HepG2 (cell line): ENCODE data around the gene ZSCAN26. TPM values are rescaled to one million over a fixed set of nuclear protein-coding genes. Genes with fewer than 3 reads are reported as not detected.
A peak's percentile ranks its signal among the peaks of the same experiment; 100 is the strongest.

ENCODE experiments used
- ATAD3A ChIP-seq: sonication (generic); formaldehyde crosslinking; IDR thresholded peaks from 2 replicates; pipeline ENCODE4 v1.4.0; 2020; ENCODE audit warnings: missing genetic modification reagents
- ATF5 ChIP-seq: sonication (generic); formaldehyde crosslinking; IDR thresholded peaks from 2 replicates; pipeline ENCODE4 v1.4.0; 2020; ENCODE audit warnings: mild to moderate bottlenecking, low read depth, missing genetic modification reagents
- EP300 ChIP-seq, 3 experiments: sonication (generic) in 1 of 3; formaldehyde crosslinking in 1 of 3; IDR thresholded peaks; 2 replicates each; pipeline versions ENCODE4 v1.5.1 to v1.6.1; 2011 to 2020; ENCODE audit warnings: low read depth in 2 of 3, low read length in 2 of 3, borderline replicate concordance in 1 of 3, improper control_type of control experiment in 1 of 3, mild to moderate bottlenecking in 1 of 3, missing genetic modification reagents in 1 of 3, moderate library complexity in 1 of 3
- FOSL2 ChIP-seq: sonication (generic); formaldehyde crosslinking; IDR thresholded peaks from 2 replicates; pipeline ENCODE4 v1.4.0; 2020; ENCODE audit warnings: missing genetic modification reagents
- KDM1A ChIP-seq: IDR thresholded peaks from 2 replicates; pipeline ENCODE4 v1.6.1; 2016; ENCODE audit warnings: missing compliant biosample characterization
- LBX2 ChIP-seq: sonication (generic); formaldehyde crosslinking; IDR thresholded peaks from 2 replicates; pipeline ENCODE4 v1.5.0; 2020; ENCODE audit warnings: missing genetic modification reagents, mild to moderate bottlenecking, borderline replicate concordance
- PPARG ChIP-seq: conservative IDR thresholded peaks from 2 replicates; pipeline ENCODE4 v1.6.1; 2016; ENCODE audit warnings: missing biosample characterization, missing genetic modification reagents
- SIX4 ChIP-seq: sonication (generic); formaldehyde crosslinking; IDR thresholded peaks from 2 replicates; pipeline ENCODE4 v1.4.0; 2020; ENCODE audit warnings: missing genetic modification reagents
- SOX6 ChIP-seq, 2 experiments: fragments of 450-650 bp in 1 of 2; sonication (generic) in 1 of 2; formaldehyde crosslinking in 1 of 2; IDR thresholded peaks; 2 replicates each; pipeline versions ENCODE4 v1.4.0 to v1.6.1; 2017 to 2020; ENCODE audit warnings: antibody characterized with exemption in 1 of 2, mild to moderate bottlenecking in 1 of 2, missing genetic modification reagents in 1 of 2
- ZNF780A ChIP-seq: sonication (generic); formaldehyde crosslinking; IDR thresholded peaks from 2 replicates; pipeline ENCODE4 v1.8.0; 2022; ENCODE audit warnings: mild to moderate bottlenecking, missing genetic modification reagents, moderate library complexity
- ZNF878 ChIP-seq: sonication (generic); formaldehyde crosslinking; IDR thresholded peaks from 2 replicates; pipeline ENCODE4 v1.8.1; 2023; ENCODE audit warnings: mild to moderate bottlenecking, missing genetic modification reagents, moderate library complexity
- ZXDC ChIP-seq: sonication (generic); formaldehyde crosslinking; IDR thresholded peaks from 2 replicates; pipeline ENCODE4 v1.5.0; 2020; ENCODE audit warnings: mild to moderate bottlenecking, missing genetic modification reagents
- polyA plus RNA-seq, 8 experiments: library from polyadenylated mRNA; depleted of rRNA in 3 of 8; stranded (reverse) in 7 of 8; unstranded in 1 of 8; fragments of >200 nt; fragmentation: Illumina TruSeq in 4 of 8; extraction: Trizol in 4 of 8; gene quantifications; 2 replicates each; pipeline versions ENCODE4 v1.2.1 to v1.2.3, GENCODE V29; 2011 to 2016; ENCODE audit warnings: low read depth in 4 of 8, missing spikeins in 1 of 8, mixed read lengths in 1 of 8; ENCODE audit not compliant: insufficient read depth in 1 of 8
- total RNA-seq, 5 experiments: library from RNA; depleted of rRNA; stranded (reverse); fragments of >200 nt; fragmentation: Illumina TruSeq; extraction: Trizol; gene quantifications; 2 replicates each; pipeline ENCODE4 v1.2.3, GENCODE V29; 2016; ENCODE audit warnings: low read depth in 1 of 5
- TF ChIP-seq, protein P1 (sequence below), 2 experiments: fragments of 450-650 bp in 1 of 2; sonication (generic) in 1 of 2; formaldehyde crosslinking; IDR thresholded peaks; 2 replicates each; pipeline versions ENCODE4 v1.5.0 to v1.8.0; 2020 to 2022; ENCODE audit warnings: mild to moderate bottlenecking in 1 of 2, missing genetic modification reagents in 1 of 2
- TF ChIP-seq, protein P2 (sequence below): sonication (generic); formaldehyde crosslinking; IDR thresholded peaks from 2 replicates; pipeline ENCODE4 v1.8.1; 2022; ENCODE audit warnings: low read depth, mild to moderate bottlenecking, missing genetic modification reagents

ZSCAN26 gene
- total and polyA plus RNA-seq, 2 of the 13 experiments (the other 11 are each of a cell fraction or from before 2014, with no cell fraction given): 12.0 to 15.6 TPM

GRCh38 chr6:28322661-28323060, 55.7 kb downstream of the ZSCAN26 start (continued):
- TF ChIP-seq, protein P1, sequence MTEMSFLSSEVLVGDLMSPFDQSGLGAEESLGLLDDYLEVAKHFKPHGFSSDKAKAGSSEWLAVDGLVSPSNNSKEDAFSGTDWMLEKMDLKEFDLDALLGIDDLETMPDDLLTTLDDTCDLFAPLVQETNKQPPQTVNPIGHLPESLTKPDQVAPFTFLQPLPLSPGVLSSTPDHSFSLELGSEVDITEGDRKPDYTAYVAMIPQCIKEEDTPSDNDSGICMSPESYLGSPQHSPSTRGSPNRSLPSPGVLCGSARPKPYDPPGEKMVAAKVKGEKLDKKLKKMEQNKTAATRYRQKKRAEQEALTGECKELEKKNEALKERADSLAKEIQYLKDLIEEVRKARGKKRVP (CRISPR knock-in tag; IDR thresholded peaks at IDR 0.05): peak in 1 of 2 experiments; percentile 41; a peak in 1 of 4 replicates
- TF ChIP-seq ZNF878: peak; percentile 27; the same call in 1 of the 2 replicates
- TF ChIP-seq ATAD3A (CRISPR knock-in tag): no peak
- TF ChIP-seq, protein P2, sequence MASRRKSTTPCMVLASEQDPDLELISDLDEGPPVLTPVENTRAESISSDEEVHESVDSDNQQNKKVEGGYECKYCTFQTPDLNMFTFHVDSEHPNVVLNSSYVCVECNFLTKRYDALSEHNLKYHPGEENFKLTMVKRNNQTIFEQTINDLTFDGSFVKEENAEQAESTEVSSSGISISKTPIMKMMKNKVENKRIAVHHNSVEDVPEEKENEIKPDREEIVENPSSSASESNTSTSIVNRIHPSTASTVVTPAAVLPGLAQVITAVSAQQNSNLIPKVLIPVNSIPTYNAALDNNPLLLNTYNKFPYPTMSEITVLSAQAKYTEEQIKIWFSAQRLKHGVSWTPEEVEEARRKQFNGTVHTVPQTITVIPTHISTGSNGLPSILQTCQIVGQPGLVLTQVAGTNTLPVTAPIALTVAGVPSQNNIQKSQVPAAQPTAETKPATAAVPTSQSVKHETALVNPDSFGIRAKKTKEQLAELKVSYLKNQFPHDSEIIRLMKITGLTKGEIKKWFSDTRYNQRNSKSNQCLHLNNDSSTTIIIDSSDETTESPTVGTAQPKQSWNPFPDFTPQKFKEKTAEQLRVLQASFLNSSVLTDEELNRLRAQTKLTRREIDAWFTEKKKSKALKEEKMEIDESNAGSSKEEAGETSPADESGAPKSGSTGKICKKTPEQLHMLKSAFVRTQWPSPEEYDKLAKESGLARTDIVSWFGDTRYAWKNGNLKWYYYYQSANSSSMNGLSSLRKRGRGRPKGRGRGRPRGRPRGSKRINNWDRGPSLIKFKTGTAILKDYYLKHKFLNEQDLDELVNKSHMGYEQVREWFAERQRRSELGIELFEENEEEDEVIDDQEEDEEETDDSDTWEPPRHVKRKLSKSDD: 0 out of 2 replicates have a peak, but pooled peaks have one; percentile 59
- peak in 1 of 2 experiments; percentile 59; a peak in 2 of 4 replicates for TF ChIP-seq EP300 (IDR thresholded peaks at IDR 0.05; ENCODE audit: low read depth in 2 of 2, low read length in 2 of 2)
- no peak for TF ChIP-seq EP300 (CRISPR knock-in tag; IDR thresholded peaks at IDR 0.05; ENCODE audit: borderline replicate concordance)
- no peak for TF ChIP-seq SOX6 (IDR thresholded peaks at IDR 0.05)
- peak; percentile 89 for TF ChIP-seq SOX6 (CRISPR knock-in tag; IDR thresholded peaks at IDR 0.05)
- peak; percentile 53 for TF ChIP-seq FOSL2 (CRISPR knock-in tag)
- TF ChIP-seq PPARG (CRISPR knock-in tag): 0 out of 2 replicates have a peak, but pooled peaks have one; percentile 24
- no peak for TF ChIP-seq ATF5
- TF ChIP-seq KDM1A: no peak
- no peak for TF ChIP-seq ZXDC (CRISPR knock-in tag)
- peak; percentile 61; the same call in 1 of the 2 replicates for TF ChIP-seq SIX4
- peak; percentile 58; the same call in 1 of the 2 replicates for TF ChIP-seq ZNF780A (CRISPR knock-in tag)
- no peak for TF ChIP-seq LBX2 (CRISPR knock-in tag)
